Activated naive CD8-positive, alpha-beta T cell treated with anti-CD3 and anti-CD28 coated beads, Interleukin-2, amount 10 ng/mL, durations not matched to agents 7 days and 5 days (primary cell): ENCODE measurements around the gene GPC6. TPM values are rescaled to one million over a fixed set of nuclear protein-coding genes. Genes with fewer than 3 reads are reported as not detected.
A peak's percentile ranks its signal among the peaks of the same experiment; 100 is the strongest.

Experiments
- ATAC-seq: fragments of 150-1000 bp; cut with Tn5 transposase; one replicate; pipeline ENCODE4 v1.10.0; 2021; ENCODE audit warnings: low read depth, moderate library complexity
- POLR2A ChIA-PET: fragments of 350-600 bp; sonication (Branson Sonifier 250); formaldehyde crosslinking; loops from one replicate; lab custom pipeline; 2021; ENCODE audit warnings: antibody characterized with exemption; lab: Charles Lee
- DNase-seq: peaks from one replicate; pipeline ENCODE4 v3.0.0; 2021
- H3K27ac Mint-ChIP-seq: one replicate; pipeline ENCODE4 v1.8.0; 2022; ENCODE audit warnings: mild to moderate bottlenecking, mixed read lengths
- H3K27me3 Mint-ChIP-seq: one replicate; pipeline ENCODE4 v1.8.0; 2022; ENCODE audit warnings: mild to moderate bottlenecking, moderate library complexity, mixed read lengths
- H3K36me3 Mint-ChIP-seq: one replicate; pipeline ENCODE4 v1.8.0; 2021; ENCODE audit warnings: mild to moderate bottlenecking, mixed read lengths
- H3K4me1 Mint-ChIP-seq: one replicate; pipeline ENCODE4 v1.8.0; 2021; ENCODE audit warnings: mixed read lengths
- H3K4me3 Mint-ChIP-seq: one replicate; pipeline ENCODE4 v1.8.0; 2022; ENCODE audit warnings: mild to moderate bottlenecking, moderate library complexity, mixed read lengths
- H3K9me3 Mint-ChIP-seq: one replicate; pipeline ENCODE4 v1.8.0; 2021; ENCODE audit warnings: mixed read lengths
- total RNA-seq, 2 experiments: library from RNA; stranded (reverse); gene quantifications; one replicate each; pipeline ENCODE4 v1.2.3, GENCODE V29; 2021

Gene GPC6
- total RNA-seq, 2 experiments from 2014 or later, result not detected

DNA sequence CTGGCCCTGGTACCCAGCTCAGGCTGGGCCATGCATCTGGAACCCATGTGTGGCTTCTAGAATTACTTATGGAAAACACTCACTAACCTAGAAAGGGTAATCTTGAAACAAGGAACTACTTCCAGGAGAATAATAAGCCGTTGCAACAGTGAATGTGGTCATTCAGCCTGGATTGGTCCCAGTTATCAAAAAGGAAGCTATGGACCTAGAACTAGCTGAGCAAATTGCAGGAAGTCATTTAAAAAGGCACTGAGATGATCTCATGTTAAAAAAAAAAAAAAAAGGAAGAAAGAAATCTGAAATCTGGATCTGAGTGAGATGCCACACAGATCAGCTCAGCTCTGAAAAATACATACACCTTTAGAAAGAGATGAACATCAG is 1193.3 kb downstream of the GPC6 start:
- DNase-seq (no peak), ATAC-seq (no peak)
- peaks cover 16% of the 10 kb centered on the region for H3K9me3 Mint-ChIP-seq
- peaks cover 17% of the 10 kb centered on the region for H3K4me1 Mint-ChIP-seq
- H3K4me3 Mint-ChIP-seq, result no peak overlapping the region
- peaks cover 19% of the 10 kb centered on the region for H3K36me3 Mint-ChIP-seq
- H3K27ac Mint-ChIP-seq, result peak overlapping the region; percentile 76
- POLR2A ChIA-PET, result interaction anchor here (0.6 to 1.5 kb wide), 2 partner anchors 129 to 176 kb away, joined by 3 to 5 read pairs; partner anchors contain the start of gene TGDS
- no peaks in the 10 kb centered on the region for H3K27me3 Mint-ChIP-seq

DNA sequence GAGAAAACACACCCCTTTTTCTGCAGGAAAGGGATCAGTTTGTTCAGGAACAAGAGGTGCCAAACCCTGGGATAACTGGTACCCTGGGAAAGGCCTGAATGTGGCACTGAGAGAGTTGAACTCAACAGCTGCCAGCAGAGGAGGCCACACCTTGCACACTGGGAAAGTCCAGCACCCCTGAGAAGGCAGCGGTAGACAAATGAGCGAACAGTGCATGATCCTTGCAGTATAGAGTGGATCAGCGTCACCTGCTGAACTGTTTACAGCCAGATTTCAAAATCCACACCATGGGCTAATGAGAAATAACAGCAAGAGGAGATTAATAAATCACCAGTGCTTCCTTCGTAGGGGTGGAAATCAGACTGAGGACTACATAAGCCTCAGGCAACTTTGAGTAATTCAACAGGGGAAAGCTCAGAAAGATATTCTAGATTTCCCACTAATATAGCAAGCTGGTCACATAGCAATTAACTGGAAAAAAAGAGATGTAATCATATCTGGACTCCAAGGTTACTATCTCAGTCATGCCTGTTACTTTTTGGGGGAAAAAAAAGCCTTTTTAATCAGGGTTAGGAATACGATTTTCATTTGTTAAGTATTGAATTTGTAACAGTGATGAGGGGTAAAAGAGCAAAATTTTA is 1200.8 kb downstream of the GPC6 start:
- ATAC-seq, result no peak
- no peak overlapping the region for H3K4me3 Mint-ChIP-seq

DNA sequence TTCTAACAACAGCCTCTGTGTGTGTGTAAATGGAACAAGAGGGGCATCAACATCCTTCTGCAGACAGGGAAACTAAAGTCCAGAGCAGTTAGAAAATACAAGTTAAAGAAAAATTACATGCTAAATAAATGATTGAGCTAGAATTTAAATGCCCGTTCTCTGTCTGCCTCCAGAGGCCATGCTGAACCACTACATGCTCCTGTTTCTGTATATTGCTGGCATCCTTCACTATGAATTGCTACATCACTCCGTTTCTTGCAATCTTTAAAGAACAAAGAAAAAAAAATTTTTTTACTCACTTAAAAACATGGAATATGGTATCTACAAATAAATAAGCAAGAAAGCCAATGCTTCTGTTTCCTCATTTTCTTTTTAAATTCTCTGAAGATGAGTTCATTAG is 1205.0 kb downstream of the GPC6 start:
- H3K4me3 Mint-ChIP-seq, result no peak overlapping the region
- no peak for ATAC-seq
- DNase-seq, result no peak
- H3K36me3 Mint-ChIP-seq, result peaks cover 4% of the 10 kb centered on the region
- H3K9me3 Mint-ChIP-seq, result peaks cover 1% of the 10 kb centered on the region
- POLR2A ChIA-PET, result interaction anchor here (1.0 kb wide), 1 partner anchor 164 kb away, joined by 3 read pairs; the partner anchor contains the start of gene TGDS
- H3K4me1 Mint-ChIP-seq, result peaks cover 11% of the 10 kb centered on the region
- no peaks in the 10 kb centered on the region for H3K27me3 Mint-ChIP-seq
- H3K27ac Mint-ChIP-seq, result no peak overlapping the region

More for the DNA sequence above, 1200.8 kb downstream of the GPC6 start:
- DNase-seq, result no peak
- Mint-ChIP-seq H3K9me3 (peaks cover 3% of the 10 kb centered on the region), H3K36me3 (peaks cover 4% of the 10 kb centered on the region), H3K27ac (no peak overlapping the region), H3K27me3 (no peaks in the 10 kb centered on the region), H3K4me1 (peaks cover 5% of the 10 kb centered on the region)
- POLR2A ChIA-PET, result no interaction called here

DNA sequence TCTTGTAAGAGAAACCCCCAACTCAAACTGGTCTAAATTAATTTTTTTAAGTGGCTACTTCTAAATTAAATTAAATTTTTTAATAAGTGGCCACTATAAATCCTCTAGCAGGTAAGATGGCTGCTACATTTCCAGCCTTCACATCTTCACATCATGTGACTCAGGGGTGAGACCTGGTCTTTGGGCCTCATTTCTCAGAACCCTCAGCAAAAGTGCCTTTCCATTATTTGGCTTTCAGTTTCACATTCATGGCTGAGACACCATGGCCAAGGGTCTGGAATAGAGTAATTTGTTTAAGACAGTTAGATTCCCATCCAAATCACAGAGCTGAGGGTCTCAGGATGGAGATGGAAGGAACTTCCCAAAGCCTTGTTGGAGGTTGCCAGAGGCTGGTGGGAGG is 1205.4 kb downstream of the GPC6 start:
- peak overlapping the region; percentile 64 for H3K27ac Mint-ChIP-seq
- peak; percentile 71 for ATAC-seq
- no peak for DNase-seq

DNA sequence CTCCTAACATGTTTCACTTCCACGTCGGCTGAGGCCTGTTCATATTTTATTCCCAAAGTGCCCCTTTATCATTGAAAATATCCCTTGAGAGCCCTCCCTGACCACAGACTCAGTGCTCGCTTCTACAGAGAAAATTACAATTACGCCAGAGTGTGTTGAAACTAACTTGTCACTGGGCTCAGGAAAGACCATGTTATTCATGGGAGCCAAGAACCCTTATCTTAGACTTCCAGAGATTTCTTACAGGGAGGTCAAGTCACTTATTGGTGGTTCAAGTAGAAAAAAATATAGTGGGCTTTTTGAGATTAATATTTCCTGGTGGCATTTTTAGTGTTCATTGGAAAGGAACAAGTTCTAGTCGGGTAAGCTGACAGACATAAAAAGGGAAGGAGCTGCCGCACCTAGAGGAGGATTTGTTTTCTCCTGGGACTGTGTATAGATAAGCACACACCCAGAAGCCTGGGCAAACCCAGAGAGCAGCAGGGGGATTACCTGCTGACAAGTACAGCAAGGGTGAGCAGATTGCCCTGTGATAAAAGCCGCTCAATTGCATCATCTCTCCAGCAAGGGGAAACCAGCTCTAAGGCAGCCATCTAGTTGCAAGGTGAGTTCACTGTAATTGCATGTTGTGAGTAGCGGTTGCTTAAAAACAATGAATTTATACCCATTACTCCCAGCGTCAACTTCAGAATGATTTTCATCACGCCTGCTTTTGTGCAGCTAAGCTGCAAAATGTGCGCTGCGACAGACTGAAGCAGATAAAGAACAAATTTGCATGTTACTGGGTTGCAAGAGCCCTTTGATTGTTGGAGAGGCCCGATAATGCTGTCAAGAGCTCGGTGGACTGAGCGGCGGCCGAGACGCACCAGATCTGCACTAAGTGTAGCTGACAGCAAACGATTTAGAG is 1206.7 kb downstream of the GPC6 start:
- Mint-ChIP-seq H3K4me1 (peaks cover 11% of the 10 kb centered on the region), H3K9me3 (peaks cover 1% of the 10 kb centered on the region), H3K4me3 (no peak overlapping the region), H3K27me3 (no peaks in the 10 kb centered on the region), H3K36me3 (peaks cover 4% of the 10 kb centered on the region), H3K27ac (no peak overlapping the region)
- ATAC-seq (peak; percentile 40), DNase-seq (no peak)
- POLR2A ChIA-PET, result no interaction called here

More for the DNA sequence above, 1205.4 kb downstream of the GPC6 start:
- H3K9me3 Mint-ChIP-seq, result peaks cover 1% of the 10 kb centered on the region
- peak overlapping the region; percentile 45 for H3K4me3 Mint-ChIP-seq
- peaks cover 11% of the 10 kb centered on the region for H3K4me1 Mint-ChIP-seq
- POLR2A ChIA-PET, result interaction anchor here (1.0 kb wide), 1 partner anchor 164 kb away, joined by 3 read pairs; the partner anchor contains the start of gene TGDS
- H3K36me3 Mint-ChIP-seq, result peaks cover 4% of the 10 kb centered on the region
- H3K27me3 Mint-ChIP-seq, result no peaks in the 10 kb centered on the region

DNA sequence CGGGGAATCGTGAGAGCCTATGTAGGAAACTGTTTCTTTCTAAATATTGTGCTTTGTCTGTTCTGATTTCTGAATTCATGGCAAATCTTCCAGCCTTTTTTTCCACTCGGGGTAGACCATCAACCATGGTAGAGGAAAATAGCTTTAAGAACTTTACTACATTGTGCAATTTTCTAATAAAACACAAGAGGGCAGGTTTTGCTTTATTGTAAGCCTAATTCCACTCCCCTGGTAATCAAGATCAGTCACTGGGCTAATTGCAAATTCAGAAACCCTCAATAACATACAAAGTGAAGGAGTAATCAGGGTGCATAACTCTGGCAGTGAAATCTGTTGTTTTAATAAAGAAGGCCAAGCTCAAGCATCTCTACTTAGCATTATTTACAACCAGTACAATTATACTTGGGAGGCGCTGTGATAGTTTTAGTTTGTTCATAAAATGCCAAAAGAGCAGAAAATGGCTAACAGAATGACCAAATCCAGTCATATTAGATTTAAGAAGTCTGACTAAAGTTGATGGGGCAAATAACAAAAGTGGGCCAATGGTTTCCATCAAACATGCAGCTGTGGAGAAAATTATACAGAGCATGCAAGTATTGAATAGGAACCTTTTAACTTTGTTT is 1209.1 kb downstream of the GPC6 start:
- ATAC-seq, result peak; percentile 51
- peaks cover 3% of the 10 kb centered on the region for H3K36me3 Mint-ChIP-seq
- H3K27ac Mint-ChIP-seq, result no peak overlapping the region
- DNase-seq, result no peak
- peaks cover 1% of the 10 kb centered on the region for H3K9me3 Mint-ChIP-seq
- H3K4me3 Mint-ChIP-seq, result no peak overlapping the region
- POLR2A ChIA-PET, result interaction anchor here (0.9 to 1.4 kb wide), 3 partner anchors 113 to 184 kb away, joined by 4 to 6 read pairs (median 4); no protein-coding TSS in a partner anchor
- peaks cover 3% of the 10 kb centered on the region for H3K27me3 Mint-ChIP-seq
- H3K4me1 Mint-ChIP-seq, result peaks cover 11% of the 10 kb centered on the region

DNA sequence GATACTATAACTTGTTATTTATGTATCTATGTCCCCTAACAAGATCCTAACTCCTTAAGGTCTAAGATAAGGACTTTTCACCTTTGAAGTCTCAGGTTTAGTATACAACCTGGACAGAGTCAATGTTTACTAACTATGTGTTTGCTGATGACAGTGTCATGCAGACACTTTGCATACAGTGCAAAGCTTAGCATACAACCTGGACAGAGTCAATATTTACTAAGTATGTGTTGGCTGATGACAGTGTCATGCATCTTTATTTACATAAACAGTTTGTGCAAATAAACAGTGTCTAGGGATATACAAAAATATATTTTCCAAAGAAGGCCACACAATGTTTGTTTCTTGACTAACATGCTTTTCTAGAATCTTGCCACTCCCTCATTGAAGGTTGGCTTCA is 1218.2 kb downstream of the GPC6 start:
- H3K4me1 Mint-ChIP-seq, result no peaks in the 10 kb centered on the region
- no peak overlapping the region for H3K27ac Mint-ChIP-seq
- POLR2A ChIA-PET, result no interaction called here
- H3K4me3 Mint-ChIP-seq, result no peak overlapping the region
- H3K36me3 Mint-ChIP-seq, result no peaks in the 10 kb centered on the region
- H3K27me3 Mint-ChIP-seq, result no peaks in the 10 kb centered on the region
- no peaks in the 10 kb centered on the region for H3K9me3 Mint-ChIP-seq
- ATAC-seq (no peak), DNase-seq (no peak)

DNA sequence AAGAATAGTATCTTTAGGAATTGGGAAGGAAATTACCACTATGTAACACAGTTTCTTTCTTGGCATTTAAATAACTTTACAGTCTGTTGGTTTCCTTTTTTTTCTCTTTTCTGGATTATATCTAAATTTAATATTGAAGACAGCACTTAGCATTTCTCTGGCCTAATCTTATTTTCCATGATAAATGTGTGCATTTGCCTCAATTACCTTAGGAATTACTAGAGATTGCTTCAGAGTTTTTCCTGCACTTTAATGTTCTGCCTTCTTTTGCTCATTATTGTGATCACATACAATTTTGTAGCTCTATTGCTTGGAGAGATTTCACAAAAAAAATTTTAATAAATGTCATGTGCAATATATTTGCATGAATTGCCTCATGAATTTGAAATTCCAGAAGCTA is 1227.7 kb downstream of the GPC6 start:
- Mint-ChIP-seq H3K4me3 (no peak overlapping the region), H3K4me1 (no peaks in the 10 kb centered on the region), H3K27me3 (no peaks in the 10 kb centered on the region), H3K36me3 (no peaks in the 10 kb centered on the region), H3K9me3 (no peaks in the 10 kb centered on the region), H3K27ac (no peak overlapping the region)
- POLR2A ChIA-PET, result no interaction called here
- ATAC-seq (no peak), DNase-seq (no peak)

DNA sequence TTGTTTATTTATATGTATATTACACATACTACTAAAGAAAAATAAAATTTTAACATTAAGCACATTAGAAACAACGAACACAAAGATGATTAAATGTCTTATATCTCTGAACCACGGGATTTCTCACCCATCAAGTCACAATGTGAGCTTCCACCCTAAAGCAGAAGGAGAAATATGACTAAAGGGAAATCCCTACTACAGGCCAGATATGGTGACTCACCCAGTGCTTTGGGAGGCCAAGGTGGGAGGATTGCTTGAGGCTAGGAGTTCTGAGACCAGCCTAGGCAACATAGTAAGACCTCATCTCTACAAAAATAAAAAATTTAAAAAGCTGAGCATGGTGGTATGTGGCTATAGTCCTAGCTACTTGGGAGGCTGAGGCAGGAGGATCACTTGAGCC is 1228.3 kb downstream of the GPC6 start:
- ATAC-seq (no peak), DNase-seq (no peak)
- H3K27me3 Mint-ChIP-seq, result no peaks in the 10 kb centered on the region
- no peaks in the 10 kb centered on the region for H3K36me3 Mint-ChIP-seq
- H3K4me3 Mint-ChIP-seq, result no peak overlapping the region
- no peaks in the 10 kb centered on the region for H3K4me1 Mint-ChIP-seq
- POLR2A ChIA-PET, result no interaction called here
- H3K9me3 Mint-ChIP-seq, result no peaks in the 10 kb centered on the region
- H3K27ac Mint-ChIP-seq, result no peak overlapping the region

DNA sequence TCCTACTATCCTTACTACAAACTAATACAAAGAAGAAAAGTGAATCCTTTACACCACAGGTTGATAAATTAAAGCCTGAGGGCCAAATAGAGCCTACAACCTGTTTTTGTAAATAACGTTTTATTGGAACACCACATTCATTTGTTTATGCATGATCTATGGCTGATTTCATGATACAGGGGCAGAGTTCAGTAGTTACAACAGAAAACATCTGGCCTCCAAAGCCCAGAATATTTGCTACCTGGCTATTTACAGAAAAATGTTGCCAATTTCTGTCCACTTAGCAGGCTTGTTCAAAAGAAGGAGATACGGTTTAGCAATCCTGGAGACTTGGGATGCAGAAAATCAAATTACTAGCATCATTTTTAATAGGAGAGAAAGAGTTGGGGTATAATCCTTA is 1228.8 kb downstream of the GPC6 start:
- ATAC-seq (no peak), DNase-seq (no peak)
- Mint-ChIP-seq H3K27ac (no peak overlapping the region), H3K27me3 (no peaks in the 10 kb centered on the region), H3K9me3 (no peaks in the 10 kb centered on the region), H3K4me3 (no peak overlapping the region), H3K4me1 (no peaks in the 10 kb centered on the region), H3K36me3 (no peaks in the 10 kb centered on the region)
- POLR2A ChIA-PET, result no interaction called here
